Mesodermal cell (in vitro differentiated cells): ENCODE results near the gene UNCX.
"Not testable (repeated sequence)": the region's sequence is repeated elsewhere in the genome, so short reads cannot be mapped to it uniquely, and the experiment has no call there.

ENCODE experiments used
- H3K27ac ChIP-seq: 2 replicates; pipeline ENCODE4 v1.7.0; 2013; ENCODE audit warnings: mild to moderate bottlenecking, low read depth, low read length, moderate library complexity; ENCODE audit not compliant: severe bottlenecking
- H3K36me3 ChIP-seq: 2 replicates; pipeline ENCODE4 v1.7.1; 2013; ENCODE audit warnings: mild to moderate bottlenecking, low read length, moderate library complexity; ENCODE audit not compliant: control insufficient read depth, insufficient read depth
- H3K4me1 ChIP-seq: one replicate; pipeline ENCODE4 v1.7.1; 2013; ENCODE audit warnings: mild to moderate bottlenecking, low read length; ENCODE audit not compliant: insufficient read depth, control insufficient read depth, poor library complexity, severe bottlenecking
- H3K4me3 ChIP-seq: 2 replicates; pipeline ENCODE4 v1.7.0; 2013; ENCODE audit warnings: low read length, control low read depth, mild to moderate bottlenecking; ENCODE audit not compliant: insufficient read depth, poor library complexity, severe bottlenecking; ENCODE audit errors: extremely low read depth
- H3K9me3 ChIP-seq: 2 replicates; pipeline ENCODE4 v1.7.1; 2013; ENCODE audit warnings: mild to moderate bottlenecking, low read length, moderate library complexity; ENCODE audit not compliant: control insufficient read depth
- WGBS, 2 experiments: methylation state at CpG; one replicate each; pipeline ENCODE4 v1.1.5; 2013; ENCODE audit warnings: missing lambda C conversion rate in 2 of 2; ENCODE audit not compliant: insufficient coverage in 2 of 2; 5-methylcytosine and 5-hydroxymethylcytosine counted together

UNCX gene

GRCh38 chr7:1253681-1254181 is 21.1 kb downstream of the UNCX start:
- Histone ChIP-seq H3K36me3 (no peaks in the 10 kb centered on the region), H3K9me3 (no peaks in the 10 kb centered on the region), H3K4me3 (no peak overlapping the region), H3K4me1 (no peaks in the 10 kb centered on the region), H3K27ac (no peak overlapping the region)
- 82 to 86% methylated on average over 18 to 19 of the region's 20 CpGs for WGBS, 2 experiments

GRCh38 chr7:1254281-1255079 is 21.8 kb downstream of the UNCX start:
- H3K27ac ChIP-seq: no peak overlapping the region
- no peaks in the 10 kb centered on the region for H3K4me1 ChIP-seq
- H3K9me3 ChIP-seq: no peaks in the 10 kb centered on the region
- no peak overlapping the region for H3K4me3 ChIP-seq
- WGBS, 2 experiments: 73 to 80% methylated on average over 24 to 31 of the region's 34 CpGs
- H3K36me3 ChIP-seq: no peaks in the 10 kb centered on the region

GRCh38 chr7:1255080-1255816 is 22.6 kb downstream of the UNCX start:
- Histone ChIP-seq H3K27ac (no peak overlapping the region), H3K4me1 (no peaks in the 10 kb centered on the region), H3K36me3 (no peaks in the 10 kb centered on the region), H3K4me3 (no peak overlapping the region), H3K9me3 (no peaks in the 10 kb centered on the region)
- 63 to 73% methylated on average over 14 to 19 of the region's 21 CpGs for WGBS, 2 experiments

GRCh38 chr7:1255817-1256340 is 23.2 kb downstream of the UNCX start:
- Histone ChIP-seq H3K4me3 (no peak overlapping the region), H3K36me3 (no peaks in the 10 kb centered on the region), H3K9me3 (no peaks in the 10 kb centered on the region), H3K27ac (no peak overlapping the region), H3K4me1 (no peaks in the 10 kb centered on the region)
- WGBS, 2 experiments: 76 to 80% methylated on average over 25 of the region's 26 CpGs

- Histone ChIP-seq H3K4me1 (no peaks in the 10 kb centered on the region), H3K4me3 (no peak overlapping the region), H3K27ac (no peak overlapping the region), H3K9me3 (no peaks in the 10 kb centered on the region), H3K36me3 (no peaks in the 10 kb centered on the region)
- WGBS, 2 experiments: 82 to 93% methylated on average over 8 to 10 of the region's 11 CpGs
Measured at GRCh38 chr7:1256621-1257020, 23.9 kb downstream of the UNCX start.

- Histone ChIP-seq H3K9me3 (no peaks in the 10 kb centered on the region), H3K27ac (no peak overlapping the region), H3K4me1 (no peaks in the 10 kb centered on the region), H3K4me3 (no peak overlapping the region), H3K36me3 (no peaks in the 10 kb centered on the region)
- WGBS, 2 experiments: 65 to 69% methylated on average over 10 of the region's 12 CpGs
Measured at GRCh38 chr7:1257221-1257620, 24.5 kb downstream of the UNCX start.

- H3K27ac ChIP-seq: no peak overlapping the region
- 73 to 79% methylated on average over 5 to 8 of the region's 13 CpGs for WGBS, 2 experiments
- no peak overlapping the region for H3K4me3 ChIP-seq
- H3K9me3 ChIP-seq: no peaks in the 10 kb centered on the region
- H3K36me3 ChIP-seq: no peaks in the 10 kb centered on the region
- no peaks in the 10 kb centered on the region for H3K4me1 ChIP-seq
Measured at GRCh38 chr7:1257863-1258262, 25.2 kb downstream of the UNCX start.

GRCh38 chr7:1259621-1260243 is 27.1 kb downstream of the UNCX start:
- Histone ChIP-seq H3K4me3 (no peak overlapping the region), H3K27ac (no peak overlapping the region), H3K9me3 (no peaks in the 10 kb centered on the region), H3K36me3 (no peaks in the 10 kb centered on the region), H3K4me1 (no peaks in the 10 kb centered on the region)
- 88 to 89% methylated on average over 6 to 19 of the region's 21 CpGs for WGBS, 2 experiments

- Histone ChIP-seq H3K36me3 (no peaks in the 10 kb centered on the region), H3K27ac (no peak overlapping the region)
- 80 to 81% methylated on average over 14 to 21 of the region's 21 CpGs for WGBS, 2 experiments
Measured at GRCh38 chr7:1260244-1260635, 27.6 kb downstream of the UNCX start.

GRCh38 chr7:1261036-1261435 is 28.4 kb downstream of the UNCX start:
- WGBS, 2 experiments: 77 to 82% methylated on average over 3 to 9 of the region's 10 CpGs
- not testable (repeated sequence) for H3K4me3 ChIP-seq, H3K4me1 ChIP-seq, H3K27ac ChIP-seq, H3K9me3 ChIP-seq, H3K36me3 ChIP-seq

More at GRCh38 chr7:1260244-1260635, 27.6 kb downstream of the UNCX start:
- H3K4me3 ChIP-seq: no peak overlapping the region
- H3K9me3 ChIP-seq: no peaks in the 10 kb centered on the region
- no peaks in the 10 kb centered on the region for H3K4me1 ChIP-seq
